ENCODE results near the gene ARID5B.

The ARID5B gene

DNA sequence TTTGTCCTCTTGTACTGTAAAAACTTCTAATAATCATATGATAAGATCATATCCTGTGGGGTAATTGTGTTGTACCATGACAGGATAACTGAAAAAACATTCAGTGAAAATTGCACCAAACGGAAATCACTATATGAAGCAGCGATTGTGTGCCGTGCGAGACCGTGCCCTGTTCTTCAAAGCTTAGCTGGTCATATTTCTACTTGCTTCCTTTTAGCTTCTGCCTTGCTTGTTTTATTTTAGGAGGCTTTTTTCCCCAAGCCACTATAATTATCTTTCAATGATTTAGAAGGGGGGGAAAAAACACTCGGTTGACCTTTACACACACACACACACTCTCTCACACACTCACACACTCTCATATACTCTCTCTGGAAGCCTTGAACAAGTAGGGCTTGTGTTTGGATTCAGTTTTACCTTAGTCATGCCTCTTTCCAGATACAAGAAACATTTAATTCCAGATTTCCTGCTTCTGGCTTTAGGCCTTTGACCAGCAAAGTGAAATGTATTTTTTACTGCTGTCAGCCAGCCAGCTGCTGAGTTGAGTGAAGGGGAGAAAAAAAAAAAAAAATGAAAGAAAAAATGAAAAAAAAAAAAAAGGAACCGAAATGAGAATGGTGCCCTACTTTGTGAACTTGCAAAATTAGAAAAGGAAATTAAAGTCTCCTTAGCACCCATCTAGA is 181.4 kb downstream of the ARID5B start:
- H2AFZ ChIP-seq = no peak overlapping the region
- TF ChIP-seq, protein P1, sequence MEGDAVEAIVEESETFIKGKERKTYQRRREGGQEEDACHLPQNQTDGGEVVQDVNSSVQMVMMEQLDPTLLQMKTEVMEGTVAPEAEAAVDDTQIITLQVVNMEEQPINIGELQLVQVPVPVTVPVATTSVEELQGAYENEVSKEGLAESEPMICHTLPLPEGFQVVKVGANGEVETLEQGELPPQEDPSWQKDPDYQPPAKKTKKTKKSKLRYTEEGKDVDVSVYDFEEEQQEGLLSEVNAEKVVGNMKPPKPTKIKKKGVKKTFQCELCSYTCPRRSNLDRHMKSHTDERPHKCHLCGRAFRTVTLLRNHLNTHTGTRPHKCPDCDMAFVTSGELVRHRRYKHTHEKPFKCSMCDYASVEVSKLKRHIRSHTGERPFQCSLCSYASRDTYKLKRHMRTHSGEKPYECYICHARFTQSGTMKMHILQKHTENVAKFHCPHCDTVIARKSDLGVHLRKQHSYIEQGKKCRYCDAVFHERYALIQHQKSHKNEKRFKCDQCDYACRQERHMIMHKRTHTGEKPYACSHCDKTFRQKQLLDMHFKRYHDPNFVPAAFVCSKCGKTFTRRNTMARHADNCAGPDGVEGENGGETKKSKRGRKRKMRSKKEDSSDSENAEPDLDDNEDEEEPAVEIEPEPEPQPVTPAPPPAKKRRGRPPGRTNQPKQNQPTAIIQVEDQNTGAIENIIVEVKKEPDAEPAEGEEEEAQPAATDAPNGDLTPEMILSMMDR (IDR thresholded peaks at IDR 0.05) = no peak
- H3K4me3 ChIP-seq (ENCODE audit: low read depth, low read length) = no peak overlapping the region
- H3K36me3 ChIP-seq (ENCODE audit: control insufficient read depth, insufficient read depth, low read length) = no peaks in the 10 kb centered on the region
- H3K9ac ChIP-seq = no peak overlapping the region
- H3K27me3 ChIP-seq (ENCODE audit: control insufficient read depth, insufficient read depth, low read length) = no peaks in the 10 kb centered on the region
- H3K9me3 ChIP-seq (ENCODE audit: control insufficient read depth, low read length) = no peaks in the 10 kb centered on the region
- peak overlapping the region; percentile 36 for H3K4me2 ChIP-seq (ENCODE audit: low read length)
- H3K4me1 ChIP-seq = peaks cover 10% of the 10 kb centered on the region
- H3K27ac ChIP-seq = peak overlapping the region; percentile 31
- H3K79me2 ChIP-seq = no peaks in the 10 kb centered on the region

DNA sequence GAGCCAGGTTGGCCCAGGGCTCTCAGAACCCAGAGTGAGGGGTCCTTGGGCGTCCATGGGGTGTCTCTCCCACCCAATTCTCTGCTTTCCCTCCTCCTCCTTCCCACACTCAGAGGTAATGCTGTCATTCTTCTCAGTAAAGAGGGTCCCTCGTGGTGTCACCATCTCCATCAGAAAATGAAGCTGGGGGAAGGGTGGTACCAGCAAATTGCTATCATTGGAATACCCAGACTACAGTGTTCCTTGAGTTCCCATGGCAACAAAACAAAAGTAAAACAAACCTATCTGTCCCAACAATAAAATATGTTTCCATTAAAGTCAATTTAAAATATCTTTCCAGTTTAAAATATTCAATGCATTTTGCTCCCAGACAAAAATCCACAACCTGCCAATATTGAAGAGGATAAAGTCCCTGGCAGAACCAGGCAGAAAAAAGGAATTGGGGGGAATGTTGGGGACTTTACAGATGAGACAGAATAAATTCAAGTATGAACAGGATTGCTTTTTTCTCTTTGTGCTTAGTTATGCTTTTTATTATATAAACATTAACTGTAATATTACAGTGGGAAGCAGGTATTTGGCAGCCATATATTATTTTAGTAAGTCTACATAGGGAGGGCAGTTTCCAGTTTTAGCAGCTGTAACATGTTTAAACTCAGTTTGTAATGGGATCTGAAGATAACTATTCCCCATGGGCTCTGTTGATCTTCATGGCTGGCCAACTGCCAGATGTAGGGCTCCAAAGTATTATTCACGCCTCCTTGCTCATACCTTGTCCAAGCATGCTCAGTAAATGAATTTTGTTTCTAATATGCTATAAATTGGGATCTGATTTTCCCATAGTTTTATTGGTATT is 182.1 kb downstream of the ARID5B start:
- H3K4me1 ChIP-seq = peaks cover 10% of the 10 kb centered on the region

GRCh38 chr10:62084451-62084850 is 183.0 kb downstream of the ARID5B start:
- no peaks in the 10 kb centered on the region for H3K79me2 ChIP-seq
- H3K9me3 ChIP-seq (ENCODE audit: control insufficient read depth, low read length) = no peaks in the 10 kb centered on the region
- no peak overlapping the region for H3K4me2 ChIP-seq (ENCODE audit: low read length)
- H3K4me3 ChIP-seq (ENCODE audit: low read depth, low read length) = no peak overlapping the region
- no peaks in the 10 kb centered on the region for H3K27me3 ChIP-seq (ENCODE audit: control insufficient read depth, insufficient read depth, low read length)
- no peak overlapping the region for H2AFZ ChIP-seq
- no peak overlapping the region for H3K9ac ChIP-seq
- H3K27ac ChIP-seq = no peak overlapping the region
- no peaks in the 10 kb centered on the region for H3K36me3 ChIP-seq (ENCODE audit: control insufficient read depth, insufficient read depth, low read length)
- H3K4me1 ChIP-seq = peaks cover 10% of the 10 kb centered on the region
- TF ChIP-seq, protein P1 (IDR thresholded peaks at IDR 0.05) = no peak

More for the DNA sequence above, 182.1 kb downstream of the ARID5B start:
- no peaks in the 10 kb centered on the region for H3K79me2 ChIP-seq
- no peak overlapping the region for H2AFZ ChIP-seq
- H3K9ac ChIP-seq = no peak overlapping the region
- no peaks in the 10 kb centered on the region for H3K27me3 ChIP-seq (ENCODE audit: control insufficient read depth, insufficient read depth, low read length)
- H3K4me3 ChIP-seq (ENCODE audit: low read depth, low read length) = no peak overlapping the region
- peak overlapping the region; percentile 31 for H3K27ac ChIP-seq
- H3K36me3 ChIP-seq (ENCODE audit: control insufficient read depth, insufficient read depth, low read length) = no peaks in the 10 kb centered on the region
- TF ChIP-seq, protein P1 (IDR thresholded peaks at IDR 0.05) = no peak
- no peak overlapping the region for H3K4me2 ChIP-seq (ENCODE audit: low read length)
- no peaks in the 10 kb centered on the region for H3K9me3 ChIP-seq (ENCODE audit: control insufficient read depth, low read length)

DNA sequence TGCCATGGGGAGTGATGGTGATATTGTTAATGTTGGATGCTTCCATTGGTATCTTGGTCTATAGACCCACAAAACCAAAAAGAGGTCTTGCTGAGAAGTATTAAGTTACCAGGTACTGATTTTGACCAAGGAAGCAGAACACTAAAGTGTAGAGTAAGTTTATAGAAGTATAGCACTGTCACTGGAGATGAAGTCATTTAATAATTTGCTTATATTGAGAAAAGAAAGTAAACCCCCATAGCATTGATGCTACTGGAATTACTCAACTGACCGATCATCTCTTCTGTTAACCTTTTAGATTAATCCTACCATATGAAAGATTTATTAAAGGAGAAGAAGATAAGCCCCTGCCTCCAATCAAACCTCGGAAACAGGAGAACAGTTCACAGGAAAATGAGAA is 183.9 kb downstream of the ARID5B start:
- peaks cover 10% of the 10 kb centered on the region for H3K4me1 ChIP-seq
- no peaks in the 10 kb centered on the region for H3K9me3 ChIP-seq (ENCODE audit: control insufficient read depth, low read length)
- no peaks in the 10 kb centered on the region for H3K79me2 ChIP-seq
- no peak overlapping the region for H3K4me3 ChIP-seq (ENCODE audit: low read depth, low read length)
- H3K27me3 ChIP-seq (ENCODE audit: control insufficient read depth, insufficient read depth, low read length) = no peaks in the 10 kb centered on the region
- TF ChIP-seq, protein P1 (IDR thresholded peaks at IDR 0.05) = no peak
- no peak overlapping the region for H2AFZ ChIP-seq
- H3K4me2 ChIP-seq (ENCODE audit: low read length) = no peak overlapping the region
- H3K9ac ChIP-seq = no peak overlapping the region
- no peak overlapping the region for H3K27ac ChIP-seq
- H3K36me3 ChIP-seq (ENCODE audit: control insufficient read depth, insufficient read depth, low read length) = no peaks in the 10 kb centered on the region

All from parathyroid adenoma (tissue), 2 donors.